NCI-H2029 (cell line): ENCODE measurements around the gene UNC13D.
A peak's percentile ranks its signal among the peaks of the same experiment; 100 is the strongest.

ENCODE experiments used
- DNase-seq: peaks from one replicate; lab custom pipeline; 2025; lab: John Stamatoyannopoulos, UW

Gene UNC13D

GRCh38 chr17:75850928-75851692, 6.9 kb upstream of the UNC13D start:
- DNase-seq, result no peak

DNA sequence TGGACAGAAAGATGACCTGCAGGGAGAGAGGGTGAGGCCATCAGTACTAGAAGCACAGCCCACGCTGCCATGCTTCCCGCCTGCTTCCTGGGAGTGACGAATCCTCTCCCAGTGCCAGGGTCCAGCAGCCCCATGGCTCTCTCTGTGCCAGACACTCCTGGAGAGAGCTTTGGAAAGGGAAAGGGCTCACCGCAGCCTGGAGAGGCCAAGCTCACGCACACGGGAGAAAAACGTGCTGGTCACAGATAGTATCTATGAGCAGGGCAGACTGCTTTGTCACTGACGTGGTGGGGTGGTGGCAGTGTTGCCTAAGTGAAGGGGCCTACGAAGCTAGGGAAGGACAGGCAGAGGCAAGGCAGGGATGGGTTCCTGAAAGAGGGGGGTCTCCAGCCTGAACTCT, 5.5 kb upstream of the UNC13D start:
- no peak for DNase-seq

- DNase-seq, result no peak
These were observed 5.1 kb upstream of the UNC13D start for GRCh38 chr17:75849279-75849646.

GRCh38 chr17:75848523-75849278, 4.5 kb upstream of the UNC13D start:
- DNase-seq, result peak; percentile 74

GRCh38 chr17:75847614-75848522, 3.7 kb upstream of the UNC13D start:
- peak; percentile 69 for DNase-seq

DNA sequence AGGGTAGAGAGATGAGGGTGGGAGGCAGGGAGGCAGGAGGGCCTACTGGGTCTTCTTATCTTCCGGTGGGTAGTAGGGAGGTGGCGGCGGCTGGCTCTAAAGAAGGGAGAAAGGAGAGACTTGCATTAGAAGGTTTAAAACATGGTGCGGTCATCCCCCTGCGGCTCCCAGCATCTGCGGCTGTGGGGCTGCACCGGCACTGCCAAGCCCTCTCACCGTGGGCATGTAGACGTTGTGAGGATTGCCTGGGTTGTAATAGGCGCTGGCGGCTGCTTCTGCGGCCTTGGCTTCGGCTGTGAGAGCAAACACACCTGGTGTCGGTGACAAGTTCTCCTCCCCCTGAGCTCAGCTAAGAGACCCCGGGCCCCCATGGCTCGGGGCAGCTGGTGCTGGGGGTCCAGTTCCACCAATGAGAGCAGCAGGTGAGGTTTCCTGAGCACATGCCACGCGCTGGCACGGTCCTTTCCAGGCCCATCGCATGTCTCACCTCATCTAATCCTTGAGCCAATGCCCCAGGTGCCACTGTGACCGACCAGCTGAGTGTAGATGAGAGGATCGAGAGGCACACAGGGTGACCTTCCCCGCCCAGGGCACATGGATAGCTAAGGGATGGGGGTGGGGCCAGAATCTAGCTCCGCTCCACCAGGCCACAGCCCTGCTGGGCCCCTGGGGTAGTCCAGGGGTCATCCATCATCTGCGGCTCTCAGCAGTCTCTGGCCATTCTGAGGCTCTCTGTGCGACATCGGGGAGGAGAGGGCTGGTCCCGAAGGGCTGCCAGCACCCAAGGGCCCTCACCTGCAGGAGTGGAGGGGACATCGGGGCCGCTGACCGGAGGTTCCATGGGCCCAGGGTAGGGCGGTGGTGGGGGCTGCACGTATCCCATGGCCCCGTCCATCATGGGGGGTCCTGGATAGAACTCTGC, 2.7 kb upstream of the UNC13D start:
- DNase-seq, result no peak

- no peak for DNase-seq
These were observed 1.9 kb upstream of the UNC13D start for GRCh38 chr17:75845933-75846691.

DNA sequence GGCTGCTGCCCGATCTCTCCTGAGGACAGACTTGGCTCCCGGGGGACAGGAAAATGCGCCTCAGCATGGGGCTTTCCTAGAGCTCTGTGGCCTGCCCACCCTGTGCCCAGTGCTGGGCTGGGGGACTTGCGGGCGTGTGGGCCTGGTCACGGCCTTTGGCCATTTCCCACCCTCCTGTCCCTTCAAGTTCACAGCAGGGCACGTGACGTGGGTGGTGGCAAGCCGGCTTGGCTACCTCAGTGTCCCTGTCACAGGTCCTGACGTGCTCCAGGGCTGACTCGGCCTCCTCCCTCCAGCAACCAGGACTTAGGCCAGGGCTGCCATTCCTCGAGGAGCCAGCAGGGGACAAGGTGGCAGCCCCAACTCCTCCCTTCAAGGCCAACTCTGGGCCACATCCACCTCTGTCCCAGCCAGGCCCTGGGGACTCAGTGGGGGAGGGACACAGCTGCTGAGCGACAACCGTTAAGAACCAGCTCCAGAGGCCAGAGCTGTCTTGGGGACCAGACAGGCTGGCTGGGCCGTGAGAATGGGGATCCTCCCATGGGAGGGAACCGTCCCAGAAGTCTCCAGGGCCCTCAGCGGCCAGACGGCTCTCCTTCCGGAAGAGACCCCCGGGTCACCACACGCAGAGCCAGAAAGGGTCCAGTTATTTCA, 981 bp upstream of the UNC13D start:
- peak; percentile 23 for DNase-seq

GRCh38 chr17:75844530-75845057, 390 bp upstream of the UNC13D start:
- no peak for DNase-seq

- no peak for DNase-seq
These were observed 1.1 kb downstream of the UNC13D start for GRCh38 chr17:75842963-75843576.

DNA sequence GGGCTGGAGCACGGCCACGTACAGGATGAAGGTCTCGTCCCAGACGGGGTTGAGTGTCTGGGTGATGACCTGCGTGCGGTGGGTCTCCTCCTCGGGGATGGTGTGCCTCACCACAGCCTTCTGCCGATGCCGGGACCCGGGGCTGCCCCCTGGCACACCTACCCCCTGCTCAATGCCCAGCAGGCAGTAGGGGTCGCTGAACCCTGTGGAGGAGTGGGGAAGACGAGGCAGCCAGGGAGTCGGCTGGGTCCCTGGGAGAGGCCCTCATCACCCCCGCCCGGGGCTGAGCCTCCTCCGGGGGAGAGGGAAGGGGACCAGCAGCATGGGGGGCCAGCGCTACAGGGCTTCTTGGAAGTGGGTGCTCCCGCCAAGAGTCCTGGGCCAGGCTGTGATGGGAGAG, 1.8 kb downstream of the UNC13D start:
- no peak for DNase-seq

GRCh38 chr17:75840799-75841164, 3.4 kb downstream of the UNC13D start:
- DNase-seq, result no peak

DNA sequence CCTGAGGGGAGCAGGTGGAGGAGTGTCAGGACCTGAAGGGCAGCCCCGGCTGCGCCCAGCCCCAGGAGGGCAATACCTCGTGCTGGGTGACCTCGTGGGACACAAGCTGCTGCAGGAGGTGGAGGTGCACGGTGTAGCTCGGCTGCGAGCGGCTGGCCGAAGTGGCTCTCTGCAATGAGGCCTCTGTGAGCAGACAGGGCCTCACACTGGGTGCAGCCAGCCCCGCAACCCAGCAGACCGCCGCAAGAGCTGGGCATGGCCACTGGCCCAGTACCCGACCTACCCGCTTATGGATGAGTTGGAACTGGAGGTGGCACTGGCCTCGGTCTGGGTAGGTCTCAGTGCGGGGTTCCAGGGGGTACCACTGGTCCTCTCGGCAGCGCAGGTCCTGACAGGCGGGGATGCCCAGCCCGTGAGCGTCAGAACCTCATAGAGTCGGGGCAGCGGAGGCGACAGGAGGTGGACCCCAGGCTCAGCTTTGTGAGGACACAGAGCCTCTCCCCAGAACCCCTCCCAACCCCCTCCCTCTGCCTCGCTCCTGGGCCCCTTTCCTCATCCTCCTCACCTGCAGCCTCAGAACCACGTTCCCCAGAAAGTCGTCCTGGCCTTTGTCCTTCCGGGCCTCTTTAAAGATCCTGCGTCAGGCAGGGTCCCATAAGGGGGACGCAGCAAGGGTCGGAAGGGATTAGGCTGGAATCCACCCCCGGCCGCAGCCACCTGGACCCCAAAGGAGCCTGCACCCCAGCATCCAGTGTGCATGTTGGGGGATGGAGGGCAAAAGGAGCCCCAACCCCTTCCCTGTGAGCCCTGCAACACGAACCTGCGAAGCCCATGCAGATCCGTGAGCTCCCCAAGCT, 4.0 kb downstream of the UNC13D start:
- DNase-seq, result no peak

- DNase-seq, result no peak
These were observed 5.8 kb downstream of the UNC13D start for GRCh38 chr17:75838410-75838809.

DNA sequence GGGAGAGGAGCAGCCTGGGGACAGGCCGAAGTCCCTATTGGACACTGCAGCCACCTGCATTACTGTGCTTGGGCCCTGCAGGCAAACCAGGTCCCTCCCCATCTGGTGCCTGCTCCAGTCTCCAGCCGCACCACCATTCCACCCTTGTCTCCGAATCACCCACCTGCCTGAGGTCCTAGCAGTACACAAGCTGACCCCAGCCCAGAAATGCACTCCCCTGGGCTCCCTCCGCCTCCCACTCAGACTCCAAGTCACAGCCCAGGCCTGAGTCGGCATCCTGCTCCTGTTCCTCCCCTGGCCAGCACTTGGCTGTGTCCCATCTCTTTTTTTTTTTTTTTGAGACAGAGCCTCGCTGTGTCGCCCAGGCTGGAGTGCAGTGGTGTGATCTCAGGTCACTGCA, 6.3 kb downstream of the UNC13D start:
- no peak for DNase-seq

DNA sequence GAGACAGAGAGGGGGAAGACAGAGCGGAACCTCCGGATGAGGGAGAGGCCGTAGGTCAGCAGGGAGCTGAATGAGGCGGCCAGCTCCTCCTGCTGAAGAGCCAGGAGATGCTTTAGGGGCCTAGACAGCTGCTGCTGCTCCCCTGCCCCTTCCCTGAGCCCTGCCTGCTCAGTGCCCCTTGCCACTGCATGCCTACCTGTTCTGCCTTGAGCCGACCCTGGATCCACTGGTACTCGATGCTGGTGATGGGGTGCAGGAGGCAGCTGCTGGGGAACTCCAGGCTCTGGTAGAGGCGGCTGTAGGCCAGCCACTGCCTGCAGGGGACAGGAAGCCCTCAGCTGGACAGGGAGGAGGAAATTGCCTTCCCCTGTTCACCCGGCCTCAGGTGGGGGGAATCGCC, 7.6 kb downstream of the UNC13D start:
- no peak for DNase-seq

DNA sequence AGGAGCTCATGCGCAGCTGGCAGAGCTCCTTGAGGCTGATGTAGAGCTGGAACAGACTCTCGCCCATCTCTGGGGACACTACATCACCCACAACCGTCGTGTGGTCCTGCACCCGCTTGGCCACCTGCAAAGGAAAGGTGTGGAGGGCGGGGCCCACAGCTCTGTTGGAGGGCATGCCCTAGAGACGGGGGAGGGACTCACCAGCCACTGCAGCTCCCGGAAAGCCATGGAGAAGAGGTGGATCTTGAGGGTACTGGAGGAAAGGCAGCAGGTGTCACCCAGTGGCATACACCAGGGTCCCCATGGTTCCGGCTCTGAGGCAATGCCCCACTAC, 8.6 kb downstream of the UNC13D start:
- DNase-seq, result no peak

- DNase-seq, result no peak
These were observed 9.1 kb downstream of the UNC13D start for GRCh38 chr17:75834928-75835653.
